A549 (cell line): ENCODE measurements around the gene P4HTM. TPM values are rescaled to one million over a fixed set of nuclear protein-coding genes. Genes with fewer than 3 reads are reported as not detected.

Experiments
- ATAC-seq, 2 experiments: fragments of 200-7000 bp in 1 of 2; fragments of >200 bp in 1 of 2; cut with Nextera tagmentation in 1 of 2; cut with Tn5 transposase in 1 of 2; 3 replicates each; pipeline versions ENCODE4 v1.8.0 to v1.9.1; 2018 to 2020; ENCODE audit warnings: mild to moderate bottlenecking in 1 of 2, moderate library complexity in 1 of 2
- CTCF ChIA-PET: fragments of 300-600 bp; sonication (Branson Sonifier 250); formaldehyde crosslinking; extraction: SDS; loops from one replicate; lab custom pipeline; 2021; ENCODE audit warnings: antibody characterized with exemption, inconsistent platforms; lab: Yijun Ruan, JAX
- POLR2A ChIA-PET: fragments of 350-600 bp; formaldehyde crosslinking; extraction: SDS; loops from one replicate; lab custom pipeline; 2021; ENCODE audit warnings: antibody characterized with exemption, inconsistent platforms; lab: Yijun Ruan, JAX
- DNase-seq, 2 experiments: peaks; one replicate each; pipeline versions ENCODE4 v3.0.0 to v3.0.0-alpha.2; 2011 to 2016; ENCODE audit warnings: low read depth in 1 of 2, low spot score in 1 of 2
- FAIRE-seq: peaks from 2 replicates; lab custom pipeline; 2011; peaks lifted over from hg19 to GRCh38; lab: Jason Lieb, UNC
- H3K27ac ChIP-seq, 2 experiments: fragments of >200 bp; sonication (Bioruptor Twin); formaldehyde crosslinking; 3 replicates each; pipeline ENCODE4 v1.5.1; 2016 to 2017
- H3K4me1 ChIP-seq: fragments of >200 bp; sonication (Bioruptor Twin); formaldehyde crosslinking; 3 replicates; pipeline ENCODE4 v1.6.1; 2016
- H3K4me2 ChIP-seq: fragments of >200 bp; sonication (Bioruptor Twin); formaldehyde crosslinking; 3 replicates; pipeline ENCODE4 v1.6.1; 2016
- H3K4me3 ChIP-seq: fragments of >200 bp; sonication (Bioruptor Twin); formaldehyde crosslinking; 3 replicates; pipeline ENCODE4 v1.5.1; 2016
- H3K9me3 ChIP-seq: fragments of >200 bp; sonication (Bioruptor Twin); formaldehyde crosslinking; 3 replicates; pipeline ENCODE4 v1.6.1; 2016
- ATOH8 ChIP-seq: fragments of 250-450 bp; sonication (Bioruptor Pico); IDR thresholded peaks from 2 replicates; pipeline ENCODE4 v1.5.0; 2020; ENCODE audit warnings: low read depth, mild to moderate bottlenecking, moderate library complexity
- BHLHE40 ChIP-seq: IDR thresholded peaks from 2 replicates; pipeline ENCODE4 v1.6.1; 2012; ENCODE audit warnings: low read depth, low read length, inconsistent platforms
- CBX2 ChIP-seq: fragments of 200-600 bp; sonication (generic); IDR thresholded peaks from 2 replicates; pipeline ENCODE4 v1.6.1; 2016; ENCODE audit warnings: low read depth, mild to moderate bottlenecking, borderline replicate concordance
- CTCF ChIP-seq: fragments of >200 bp; sonication (Bioruptor Twin); formaldehyde crosslinking; IDR thresholded peaks from 3 replicates; pipeline ENCODE4 v1.5.1; 2016
- E2F6 ChIP-seq: IDR thresholded peaks from 2 replicates; pipeline ENCODE4 v1.6.1; 2012; ENCODE audit warnings: low read depth, borderline replicate concordance
- EHMT2 ChIP-seq: fragments of 200-600 bp; sonication (generic); IDR thresholded peaks from 2 replicates; pipeline ENCODE4 v1.6.1; 2016; ENCODE audit warnings: antibody characterized with exemption, low read depth, mild to moderate bottlenecking, moderate library complexity
- ESRRA ChIP-seq: fragments of 150-350 bp; IDR thresholded peaks from 2 replicates; pipeline ENCODE4 v1.6.1; 2014; ENCODE audit warnings: mild to moderate bottlenecking, low read length, borderline replicate concordance
- HOXA7 ChIP-seq: fragments of 250-450 bp; sonication (Bioruptor Pico); IDR thresholded peaks from 2 replicates; pipeline ENCODE4 v1.5.0; 2020; ENCODE audit warnings: mild to moderate bottlenecking, moderate library complexity
- JUNB ChIP-seq: fragments of >200 bp; sonication (Bioruptor Twin); formaldehyde crosslinking; IDR thresholded peaks from 2 replicates; pipeline ENCODE4 v1.6.1; 2016
- MAZ ChIP-seq: fragments of 150-350 bp; IDR thresholded peaks from 2 replicates; pipeline ENCODE4 v1.6.1; 2014; ENCODE audit warnings: antibody characterized with exemption, low read depth, low read length, borderline replicate concordance
- PBX3 ChIP-seq: IDR thresholded peaks from 2 replicates; pipeline ENCODE4 v1.6.1; 2012
- PHF8 ChIP-seq: fragments of 200-600 bp; sonication (generic); IDR thresholded peaks from 2 replicates; pipeline ENCODE4 v1.6.1; 2016; ENCODE audit warnings: low read depth, mild to moderate bottlenecking, antibody characterized with exemption, moderate library complexity, borderline replicate concordance
- POLR2AphosphoS2 ChIP-seq: conservative IDR thresholded peaks from 2 replicates; pipeline ENCODE4 v1.6.1; 2012; ENCODE audit warnings: low read length, improper control_type of control experiment, inconsistent platforms
- RCOR1 ChIP-seq: fragments of 150-350 bp; IDR thresholded peaks from 2 replicates; pipeline ENCODE4 v1.6.1; 2014; ENCODE audit warnings: antibody characterized with exemption, low read length, low read depth
- RFX5 ChIP-seq: fragments of 450-650 bp; IDR thresholded peaks from 2 replicates; pipeline ENCODE4 v1.7.1; 2014; ENCODE audit warnings: antibody characterized with exemption, mild to moderate bottlenecking, moderate library complexity
- RNF2 ChIP-seq: fragments of 200-600 bp; sonication (generic); IDR thresholded peaks from 2 replicates; pipeline ENCODE4 v1.6.1; 2016; ENCODE audit warnings: low read depth, mild to moderate bottlenecking, antibody characterized with exemption, moderate library complexity, borderline replicate concordance
- SMC3 ChIP-seq: fragments of >200 bp; sonication (Bioruptor Twin); formaldehyde crosslinking; IDR thresholded peaks from 3 replicates; pipeline ENCODE4 v1.6.1; 2018; ENCODE audit warnings: inconsistent platforms
- TFCP2L1 ChIP-seq: fragments of 250-450 bp; sonication (Bioruptor Pico); IDR thresholded peaks from 2 replicates; pipeline ENCODE4 v1.5.0; 2021; ENCODE audit warnings: mild to moderate bottlenecking
- TP53 ChIP-seq: fragments of 250-450 bp; sonication (Bioruptor Pico); IDR thresholded peaks from 2 replicates; pipeline ENCODE4 v1.5.0; 2021; ENCODE audit warnings: mild to moderate bottlenecking, moderate library complexity
- USF2 ChIP-seq: fragments of 450-650 bp; IDR thresholded peaks from 2 replicates; pipeline ENCODE4 v1.6.1; 2014; ENCODE audit warnings: antibody characterized with exemption
- ZC3H11A ChIP-seq: fragments of 450-650 bp; IDR thresholded peaks from 2 replicates; pipeline ENCODE4 v1.6.1; 2014; ENCODE audit warnings: antibody characterized with exemption, mild to moderate bottlenecking
- ZSCAN20 ChIP-seq: fragments of 250-450 bp; sonication (Bioruptor Pico); IDR thresholded peaks from 2 replicates; pipeline ENCODE4 v1.8.0; 2022; ENCODE audit warnings: mild to moderate bottlenecking, moderate library complexity
- WGBS: methylation state at CpG from one replicate; pipeline ENCODE4 v1.1.6; 2017; ENCODE audit errors: missing lambda C conversion rate; 5-methylcytosine and 5-hydroxymethylcytosine counted together
- polyA plus RNA-seq, 4 experiments: library from polyadenylated mRNA; depleted of rRNA in 3 of 4; stranded (reverse); fragments of >200 nt; fragmentation: RNase III in 1 of 4; extraction: RNeasy Plus Mini Kit Qiagen cat#74134 plus additional on column Dnase treatment in 1 of 4; gene quantifications; 2 replicates in 3 of 4; 3 replicates in 1 of 4; pipeline ENCODE4 v1.2.3, GENCODE V29; 2011 to 2017

The P4HTM gene
- polyA plus RNA-seq, 2 of the 4 experiments (the other 2 are of a cell fraction): 14.4 to 16.4 TPM

GRCh38 chr3:48999085-48999858, 9.2 kb downstream of the P4HTM start:
- no peaks in the 10 kb centered on the region for H3K9me3 ChIP-seq
- ChIA-PET CTCF (interaction anchor here (16.7 to 30.1 kb wide), 2 partner anchors 8 to 13 kb away, joined by 385 read pairs; partner anchors contain the start of genes DALRD3, NDUFAF3, P4HTM and WDR6), POLR2A (no interaction called here)
- no peak for DNase-seq
- no peak overlapping the region for H3K4me2 ChIP-seq
- TF ChIP-seq ZC3H11A: no peak
- no peak for TF ChIP-seq PBX3
- TF ChIP-seq JUNB: no peak
- no peak for TF ChIP-seq RCOR1
- no peak for TF ChIP-seq ZSCAN20
- H3K27ac ChIP-seq: no peak overlapping the region
- 92% methylated on average over 7 of the region's 8 CpGs for WGBS
- no peak for FAIRE-seq
- H3K4me3 ChIP-seq: no peak overlapping the region
- no peak for ATAC-seq
- H3K4me1 ChIP-seq: no peaks in the 10 kb centered on the region

GRCh38 chr3:49001155-49001554, 11.1 kb downstream of the P4HTM start:
- WGBS: 92% methylated on average over 3 of the region's 6 CpGs
- Histone ChIP-seq H3K4me2 (no peak overlapping the region), H3K27ac (peak overlapping the region in 1 of 2 experiments; percentile 52; a peak in 2 of 6 replicates), H3K9me3 (no peaks in the 10 kb centered on the region), H3K4me1 (peaks cover 10% of the 10 kb centered on the region; the same call in 2 of the 3 replicates), H3K4me3 (no peak overlapping the region)
- DNase-seq (no peak), ATAC-seq (peak in 1 of 2 experiments; percentile 57; a peak in 3 of 6 replicates), FAIRE-seq (no peak)
- ChIA-PET CTCF (interaction anchor here (1.6 to 30.1 kb wide), 2 partner anchors 10 to 13 kb away, joined by 3 to 385 read pairs; partner anchors contain the start of gene P4HTM), POLR2A (interaction anchor here (1.0 kb wide), 1 partner anchor 12 kb away, joined by 3 read pairs; the partner anchor contains the start of gene P4HTM)
- TF ChIP-seq TFCP2L1 (CRISPR knock-in tag) (no peak), USF2 (no peak), RFX5 (no peak), CTCF (no peak), ATOH8 (CRISPR knock-in tag) (no peak), MAZ (no peak), BHLHE40 (no peak), PHF8 (no peak), TP53 (CRISPR knock-in tag) (no peak), ESRRA (no peak), POLR2AphosphoS2 (no peak), CBX2 (no peak), HOXA7 (CRISPR knock-in tag) (no peak), SMC3 (no peak), RCOR1 (no peak), E2F6 (no peak), RNF2 (no peak), EHMT2 (no peak)
- TF ChIP-seq, all 56 proteins: peak for 0
